Loucy (cell line): Measurements from ENCODE around the gene LRRC71.

ENCODE experiments used
- H2AFZ ChIP-seq: fragments of 200-600 bp; sonication (generic); 2 replicates; pipeline ENCODE4 v1.6.0; 2016; ENCODE audit warnings: antibody characterized with exemption, mild to moderate bottlenecking, low read length, moderate library complexity
- H3F3A ChIP-seq: fragments of 200-600 bp; 2 replicates; pipeline ENCODE4 v1.6.0; 2016; ENCODE audit warnings: antibody characterized with exemption, low read depth, mild to moderate bottlenecking
- H3K27me3 ChIP-seq: fragments of 200-600 bp; sonication (generic); 2 replicates; pipeline ENCODE4 v1.6.1; 2014; ENCODE audit warnings: low read length, mild to moderate bottlenecking; ENCODE audit not compliant: insufficient read depth, poor library complexity, severe bottlenecking
- H3K36me3 ChIP-seq: fragments of 200-600 bp; sonication (generic); 2 replicates; pipeline ENCODE4 v1.6.1; 2016; ENCODE audit warnings: low read length; ENCODE audit not compliant: insufficient read depth
- H3K4me1 ChIP-seq: fragments of 200-600 bp; sonication (generic); 2 replicates; pipeline ENCODE4 v1.5.1; 2014; ENCODE audit warnings: low read length, mild to moderate bottlenecking; ENCODE audit not compliant: insufficient read depth, poor library complexity, severe bottlenecking
- H3K4me2 ChIP-seq: fragments of 200-600 bp; sonication (generic); 2 replicates; pipeline ENCODE4 v1.6.0; 2014; ENCODE audit warnings: antibody characterized with exemption, low read length, low read depth, mild to moderate bottlenecking; ENCODE audit not compliant: poor library complexity, severe bottlenecking
- H3K4me3 ChIP-seq: fragments of 200-600 bp; sonication (generic); 2 replicates; pipeline ENCODE4 v1.5.1; 2014; ENCODE audit warnings: low read length, mild to moderate bottlenecking, mixed read lengths; ENCODE audit not compliant: poor library complexity, severe bottlenecking
- H3K79me2 ChIP-seq: fragments of 200-600 bp; sonication (generic); 2 replicates; pipeline ENCODE4 v1.6.1; 2014; ENCODE audit warnings: low read length; ENCODE audit not compliant: insufficient read depth
- H3K9ac ChIP-seq: fragments of 200-600 bp; sonication (generic); 2 replicates; pipeline ENCODE4 v1.6.0; 2014; ENCODE audit warnings: mild to moderate bottlenecking, low read depth, low read length, moderate library complexity; ENCODE audit not compliant: poor library complexity, severe bottlenecking
- H3K9me2 ChIP-seq: fragments of 200-600 bp; sonication (generic); replicated peaks from 2 replicates; pipeline ENCODE4 v1.6.1; 2016; ENCODE audit warnings: low read depth, low read length, mixed read lengths
- H3K9me3 ChIP-seq: fragments of 200-600 bp; sonication (generic); 2 replicates; pipeline ENCODE4 v1.6.1; 2014; ENCODE audit warnings: mild to moderate bottlenecking, antibody characterized with exemption, low read length, low read depth; ENCODE audit not compliant: insufficient read depth
- H4K20me1 ChIP-seq: fragments of 200-600 bp; sonication (generic); 2 replicates; pipeline ENCODE4 v1.6.0; 2014; ENCODE audit warnings: antibody characterized with exemption, low read length, mild to moderate bottlenecking; ENCODE audit not compliant: insufficient read depth, poor library complexity, severe bottlenecking
- CTCF ChIP-seq: fragments of 200-600 bp; sonication (generic); conservative IDR thresholded peaks from 2 replicates; pipeline ENCODE4 v1.5.1; 2014; ENCODE audit warnings: mild to moderate bottlenecking, antibody characterized with exemption, low read length
- EZH2phosphoT487 ChIP-seq: fragments of 200-600 bp; IDR thresholded peaks from 2 replicates; pipeline ENCODE4 v1.6.1; 2018; ENCODE audit warnings: antibody characterized with exemption, mild to moderate bottlenecking, moderate library complexity, borderline replicate concordance

The LRRC71 gene

GRCh38 chr1:156953571-156953970 is 33.1 kb downstream of the LRRC71 start:
- Histone ChIP-seq H2AFZ (no peak overlapping the region), H3F3A (no peaks in the 10 kb centered on the region), H3K4me2 (no peak overlapping the region), H4K20me1 (no peaks in the 10 kb centered on the region), H3K4me3 (no peak overlapping the region), H3K79me2 (no peaks in the 10 kb centered on the region), H3K36me3 (no peaks in the 10 kb centered on the region), H3K9me2 (no peaks in the 10 kb centered on the region), H3K9me3 (no peaks in the 10 kb centered on the region), H3K9ac (no peak overlapping the region), H3K4me1 (peaks cover 16% of the 10 kb centered on the region), H3K27me3 (no peaks in the 10 kb centered on the region)
- TF ChIP-seq EZH2phosphoT487 (no peak), CTCF (no peak)

DNA sequence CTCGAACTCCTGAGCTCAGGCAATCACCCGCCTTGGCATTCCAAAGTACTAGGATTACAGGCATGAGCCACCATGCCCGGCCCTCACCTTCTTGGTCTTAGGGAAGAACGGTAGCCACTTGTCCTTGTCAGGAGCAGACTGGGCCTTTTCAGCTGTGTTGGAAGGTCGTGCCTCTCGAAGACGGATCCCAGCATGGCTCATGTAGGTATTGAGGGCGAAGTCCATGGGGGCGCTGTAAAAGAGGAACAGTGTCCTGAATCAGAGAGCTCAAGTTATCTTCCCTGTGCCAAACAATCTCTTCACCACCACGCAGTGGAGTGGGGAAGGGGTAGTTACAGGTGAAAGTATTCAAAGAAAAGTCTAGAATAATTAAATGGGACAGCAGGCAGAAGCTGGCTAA is 35.9 kb downstream of the LRRC71 start:
- Histone ChIP-seq H3K4me2 (no peak overlapping the region), H3K4me3 (no peak overlapping the region), H3K4me1 (peaks cover 27% of the 10 kb centered on the region), H3K9me3 (no peaks in the 10 kb centered on the region), H3F3A (no peaks in the 10 kb centered on the region), H3K36me3 (no peaks in the 10 kb centered on the region), H4K20me1 (no peaks in the 10 kb centered on the region), H2AFZ (no peak overlapping the region), H3K79me2 (no peaks in the 10 kb centered on the region), H3K9me2 (no peaks in the 10 kb centered on the region), H3K9ac (no peak overlapping the region), H3K27me3 (no peaks in the 10 kb centered on the region)
- no peak for TF ChIP-seq CTCF
- TF ChIP-seq EZH2phosphoT487 = no peak

DNA sequence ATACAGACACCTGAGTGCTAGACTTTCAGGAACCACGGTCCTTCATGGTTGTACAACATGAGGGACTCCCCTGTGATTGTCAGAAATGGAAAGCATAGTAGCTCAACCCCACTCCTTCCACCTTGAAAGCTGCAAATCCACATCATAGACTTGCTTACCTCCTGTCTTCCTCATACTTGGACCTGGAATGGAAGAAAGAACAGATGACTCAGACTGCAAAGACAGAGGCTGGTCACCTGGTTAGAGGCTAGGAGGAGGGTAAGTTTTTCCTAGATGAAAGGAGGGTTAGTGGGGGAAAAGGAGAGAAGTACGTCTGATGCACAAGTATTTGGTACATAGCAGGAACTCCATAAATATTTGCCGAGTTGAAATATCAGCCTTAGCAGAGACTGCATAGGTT is 37.2 kb downstream of the LRRC71 start:
- peaks cover 27% of the 10 kb centered on the region for H3K4me1 ChIP-seq
- no peak overlapping the region for H2AFZ ChIP-seq
- peak overlapping the region; percentile 25 for H3K4me2 ChIP-seq
- H3K9me3 ChIP-seq = no peaks in the 10 kb centered on the region
- H3K9me2 ChIP-seq = no peaks in the 10 kb centered on the region
- H3K9ac ChIP-seq = no peak overlapping the region
- H4K20me1 ChIP-seq = no peaks in the 10 kb centered on the region
- H3K27me3 ChIP-seq = no peaks in the 10 kb centered on the region
- TF ChIP-seq EZH2phosphoT487 (no peak), CTCF (no peak)
- no peaks in the 10 kb centered on the region for H3K79me2 ChIP-seq
- H3K36me3 ChIP-seq = no peaks in the 10 kb centered on the region
- no peak overlapping the region for H3K4me3 ChIP-seq
- H3F3A ChIP-seq = no peaks in the 10 kb centered on the region
